Left ventricle myocardium superior (tissue), 1 donor: ENCODE measurements around the gene RAET1L. TPM values are rescaled to one million over a fixed set of nuclear protein-coding genes. Genes with fewer than 3 reads are reported as not detected.
"Not testable (repeated sequence)": the region's sequence is repeated elsewhere in the genome, so short reads cannot be mapped to it uniquely, and the experiment has no call there.

Experiments
- ATAC-seq: fragments of 200-7000 bp; cut with Tn5 transposase; one replicate; pipeline ENCODE4 v1.9.1; 2020; ENCODE audit warnings: mild to moderate bottlenecking, moderate library complexity
- DNase-seq: peaks from one replicate; pipeline ENCODE4 v3.0.0-alpha.2; 2020
- intact Hi-C: fragments of 100-400 bp; cut with micrococcal nuclease; formaldehyde crosslinking; loops from one replicate; pipeline ENCODE4 v1.11.0; 2022
- total RNA-seq: library from RNA; stranded (reverse); fragmentation: NEBNext Ultra II Directional; extraction: Animal tissue kit (Norgen Biotek cat#: 25700); gene quantifications from one replicate; pipeline ENCODE4 v1.2.1, GENCODE V29; 2021
- donor health status: DM: no; HTN: yes; CAD: no; lungs with severe emphysema.

Gene RAET1L
- total RNA-seq, 1 donor from 2014 or later: not detected

- intact Hi-C loops, DNase-seq, ATAC-seq: not testable (repeated sequence)
These were observed 1.3 kb downstream of the RAET1L start for GRCh38 chr6:150024021-150024420.

GRCh38 chr6:150021870-150022269 is 3.5 kb downstream of the RAET1L start:
- DNase-seq, ATAC-seq, intact Hi-C loops: not testable (repeated sequence)

- intact Hi-C loops: loop anchor here (5.0 kb wide), 1 partner anchor 87 kb away; no protein-coding TSS in a partner anchor
- DNase-seq: no peak
- no peak for ATAC-seq
These were observed 6.3 kb downstream of the RAET1L start for GRCh38 chr6:150018846-150019580.

- DNase-seq: not testable (repeated sequence)
- intact Hi-C loops: loop anchor here (5.0 kb wide), 1 partner anchor 85 kb away; no protein-coding TSS in a partner anchor
These were observed 8.2 kb downstream of the RAET1L start for GRCh38 chr6:150017186-150017521.

GRCh38 chr6:150016324-150017185 is 8.8 kb downstream of the RAET1L start:
- DNase-seq (peak; percentile 58), ATAC-seq (peak; percentile 89)
- intact Hi-C loops: loop anchor here (5.0 kb wide), 1 partner anchor 84 kb away; no protein-coding TSS in a partner anchor

More at GRCh38 chr6:150017186-150017521, 8.2 kb downstream of the RAET1L start:
- not testable (repeated sequence) for ATAC-seq

- not testable (repeated sequence) for DNase-seq, ATAC-seq
- intact Hi-C loops: loop anchor here (5.0 kb wide), 1 partner anchor 83 kb away; no protein-coding TSS in a partner anchor
These were observed 9.9 kb downstream of the RAET1L start for GRCh38 chr6:150015281-150016001.

- ATAC-seq, DNase-seq: not testable (repeated sequence)
- intact Hi-C loops: loop anchor here (5.0 kb wide), 1 partner anchor 82 kb away; no protein-coding TSS in a partner anchor
These were observed 10.6 kb downstream of the RAET1L start for GRCh38 chr6:150014623-150015280.

GRCh38 chr6:150013785-150014622 is 11.3 kb downstream of the RAET1L start:
- DNase-seq, ATAC-seq, intact Hi-C loops: not testable (repeated sequence)

- DNase-seq, ATAC-seq, intact Hi-C loops: not testable (repeated sequence)
These were observed 12.2 kb downstream of the RAET1L start for GRCh38 chr6:150012846-150013784.

- intact Hi-C loops: no loop called here
- no peak for ATAC-seq
- DNase-seq: no peak
These were observed 16.7 kb downstream of the RAET1L start for GRCh38 chr6:150008588-150008987.

- no peak for DNase-seq
- ATAC-seq: no peak
- intact Hi-C loops: no loop called here
These were observed 18.3 kb downstream of the RAET1L start for GRCh38 chr6:150006961-150007464.

- intact Hi-C loops: no loop called here
- DNase-seq: no peak
- ATAC-seq: no peak
These were observed 19.3 kb downstream of the RAET1L start for GRCh38 chr6:150005761-150006651.

GRCh38 chr6:150004783-150005717 is 20.3 kb downstream of the RAET1L start:
- intact Hi-C loops: loop anchor here (5.0 kb wide), 1 partner anchor 68 kb away; no protein-coding TSS in a partner anchor
- peak; percentile 99 for ATAC-seq

GRCh38 chr6:150004101-150004782 is 21.1 kb downstream of the RAET1L start:
- intact Hi-C loops: loop anchor here (5.0 kb wide), 1 partner anchor 67 kb away; no protein-coding TSS in a partner anchor
- ATAC-seq (no peak), DNase-seq (no peak)

More at GRCh38 chr6:150004783-150005717, 20.3 kb downstream of the RAET1L start:
- peak; percentile 96 for DNase-seq
